GM19043 (cell line): Measurements from ENCODE around the gene MYOF.
"Not testable (repeated sequence)": the region's sequence is repeated elsewhere in the genome, so short reads cannot be mapped to it uniquely, and the experiment has no call there.

Experiments used
- ATAC-seq: cut with Tn5 transposase; IDR thresholded peaks from one replicate; pipeline ENCODE4 v1.9.1; 2021; ENCODE audit warnings: low read depth; ENCODE audit not compliant: unreplicated experiment

The MYOF gene

GRCh38 chr10:93314656-93315055 is 167.5 kb downstream of the MYOF start:
- not testable (repeated sequence) for ATAC-seq

- ATAC-seq, result no peak
Observed at GRCh38 chr10:93313798-93314197, 168.3 kb downstream of the MYOF start.

- ATAC-seq, result no peak
Observed at GRCh38 chr10:93309062-93309461, 173.1 kb downstream of the MYOF start.

DNA sequence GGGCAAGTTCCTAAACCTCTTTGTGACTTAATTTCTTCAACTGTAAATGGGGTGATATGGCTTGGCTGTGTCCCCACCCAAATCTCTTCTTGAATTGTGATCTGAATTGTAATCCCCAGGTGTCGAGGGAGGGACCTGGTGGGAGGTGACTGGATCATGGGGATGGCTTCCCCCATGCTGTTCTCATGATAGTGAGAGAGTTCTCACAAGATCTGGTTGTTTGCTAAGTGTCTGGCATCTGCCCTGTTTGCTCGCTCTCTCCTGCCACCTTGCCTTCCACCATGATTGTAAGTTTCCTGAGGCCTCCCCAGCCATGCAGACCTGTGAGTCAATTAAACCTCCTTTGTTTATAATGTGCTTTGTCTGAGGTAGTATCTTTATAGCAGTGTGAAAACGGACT is 177.0 kb downstream of the MYOF start:
- no peak for ATAC-seq

GRCh38 chr10:93300981-93301380 is 181.2 kb downstream of the MYOF start:
- no peak for ATAC-seq

DNA sequence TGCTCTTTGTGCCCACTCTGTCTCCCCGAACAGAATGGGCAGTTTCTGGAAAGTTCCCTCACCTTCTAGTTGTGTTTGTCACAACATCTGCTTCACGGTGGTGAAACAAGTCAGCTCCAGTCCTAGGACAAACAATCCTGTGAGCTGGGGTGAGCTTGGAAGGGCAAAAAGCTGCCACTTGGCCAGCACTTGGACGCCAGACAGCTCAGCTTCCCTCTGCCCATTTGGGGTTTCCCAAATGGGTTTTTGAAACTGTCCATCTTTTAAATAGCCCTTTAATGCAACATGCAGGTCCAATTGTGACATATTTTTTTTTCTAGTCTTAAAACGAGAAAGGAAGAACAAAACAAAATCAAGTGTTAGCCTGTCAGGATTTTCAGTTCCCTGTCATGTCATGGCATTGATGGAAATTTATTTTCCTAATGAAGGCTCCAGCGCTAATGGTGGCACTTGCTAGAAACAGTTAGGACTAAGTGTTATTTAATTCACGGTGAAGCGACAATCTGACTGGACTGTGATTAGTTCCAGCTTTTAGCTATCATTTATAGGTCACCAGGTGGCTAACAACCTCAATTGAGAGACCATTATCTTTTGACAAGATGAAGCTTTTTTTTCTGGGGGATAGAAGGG is 181.7 kb downstream of the MYOF start:
- ATAC-seq, result no peak

GRCh38 chr10:93299606-93300287 is 182.4 kb downstream of the MYOF start:
- ATAC-seq, result no peak

DNA sequence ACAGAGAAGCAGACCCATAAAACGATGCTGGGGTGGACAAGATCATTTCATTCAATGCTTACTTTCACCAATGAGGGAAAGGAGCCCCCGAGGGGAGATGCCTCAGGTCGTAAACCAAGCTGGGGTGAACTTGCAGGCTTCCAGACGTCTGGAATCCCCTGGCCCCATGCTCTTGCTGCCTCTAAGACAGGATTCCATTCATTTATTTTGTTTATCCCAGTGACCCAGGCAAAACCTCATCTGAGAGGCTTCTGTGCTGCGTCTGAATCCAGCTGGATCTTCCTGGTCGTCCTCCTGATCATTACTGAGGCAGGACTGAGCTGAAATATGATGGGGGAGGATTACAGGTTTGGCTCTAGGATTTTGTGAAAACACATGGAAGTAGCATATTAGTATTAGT is 182.9 kb downstream of the MYOF start:
- no peak for ATAC-seq

DNA sequence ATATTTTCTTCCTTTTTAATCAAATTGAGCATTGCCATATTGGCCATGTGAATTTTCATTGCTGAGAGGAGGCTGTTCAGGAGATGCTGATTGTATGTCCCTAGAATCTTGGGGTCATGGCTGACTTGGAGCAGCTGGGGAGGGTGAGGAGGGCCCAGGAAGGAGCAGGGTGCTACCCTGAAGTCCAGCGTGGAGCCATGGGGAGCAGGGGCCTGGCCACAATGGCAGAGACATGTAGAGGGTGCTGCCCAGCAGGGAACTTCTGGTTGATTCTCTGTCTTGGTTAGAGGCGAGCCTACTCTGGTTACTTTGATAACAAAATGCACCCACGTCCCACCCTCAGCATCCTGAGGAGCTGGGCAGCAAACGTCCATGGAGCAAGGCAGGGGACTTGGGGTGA is 186.0 kb downstream of the MYOF start:
- no peak for ATAC-seq

- ATAC-seq, result no peak
Observed at GRCh38 chr10:93293999-93294398, 188.1 kb downstream of the MYOF start.

DNA sequence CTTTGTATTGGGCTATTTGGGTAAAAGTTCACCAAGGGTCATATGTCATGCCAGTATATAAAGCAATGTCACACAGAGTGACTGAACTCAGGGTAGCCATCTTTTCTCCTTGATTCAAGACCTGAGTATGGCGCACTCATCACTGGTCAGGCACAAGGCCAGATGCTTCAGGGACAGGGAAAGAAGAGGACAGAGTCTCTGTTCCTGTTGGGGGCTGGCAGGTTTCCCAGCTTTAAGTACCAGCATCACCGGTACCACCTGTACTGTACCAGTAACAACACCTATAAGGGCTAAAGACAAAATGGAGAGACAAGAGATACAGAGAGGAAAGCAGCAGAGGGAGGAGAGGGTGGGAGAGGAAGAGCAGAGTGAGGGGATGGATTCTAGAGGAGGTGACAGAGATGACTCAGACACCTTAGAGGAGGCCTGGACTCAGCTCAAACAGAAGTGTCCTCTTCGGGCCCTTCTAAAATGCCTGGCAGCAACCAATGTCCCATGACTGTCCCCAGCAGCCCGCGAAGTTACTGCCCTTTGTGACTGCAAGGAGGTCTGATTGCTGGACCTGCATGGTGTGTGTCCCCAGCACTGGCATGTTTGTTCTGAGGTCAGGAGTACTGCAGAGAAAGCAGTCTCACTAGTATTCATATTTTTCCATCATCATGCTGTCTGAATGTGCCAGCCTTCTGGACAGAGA is 191.3 kb downstream of the MYOF start:
- ATAC-seq, result no peak

GRCh38 chr10:93288679-93289634 is 193.2 kb downstream of the MYOF start:
- ATAC-seq, result no peak

- ATAC-seq, result no peak
Observed at GRCh38 chr10:93287775-93288174, 194.4 kb downstream of the MYOF start.

DNA sequence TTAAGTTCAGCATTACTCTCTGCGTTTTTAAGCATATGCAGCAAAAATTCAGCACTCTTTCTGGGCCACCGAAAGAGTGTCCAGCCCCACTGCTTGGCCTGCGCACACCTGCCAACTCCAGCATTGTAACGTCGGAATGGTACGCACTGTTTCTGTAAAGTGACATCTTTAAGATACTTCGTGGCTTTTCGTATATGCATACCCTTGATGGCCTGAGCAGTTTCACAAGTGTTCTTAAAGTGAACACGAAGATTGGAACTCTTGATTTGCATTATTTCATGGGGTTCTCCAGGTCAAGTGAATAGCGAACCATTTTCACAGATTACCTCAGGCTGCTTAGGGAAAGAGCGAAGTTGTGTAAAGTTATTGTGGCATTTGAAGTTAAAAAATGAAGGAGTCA is 197.9 kb downstream of the MYOF start:
- ATAC-seq, result not testable (repeated sequence)

- ATAC-seq, result no peak
Observed at GRCh38 chr10:93281367-93281720, 200.8 kb downstream of the MYOF start.

DNA sequence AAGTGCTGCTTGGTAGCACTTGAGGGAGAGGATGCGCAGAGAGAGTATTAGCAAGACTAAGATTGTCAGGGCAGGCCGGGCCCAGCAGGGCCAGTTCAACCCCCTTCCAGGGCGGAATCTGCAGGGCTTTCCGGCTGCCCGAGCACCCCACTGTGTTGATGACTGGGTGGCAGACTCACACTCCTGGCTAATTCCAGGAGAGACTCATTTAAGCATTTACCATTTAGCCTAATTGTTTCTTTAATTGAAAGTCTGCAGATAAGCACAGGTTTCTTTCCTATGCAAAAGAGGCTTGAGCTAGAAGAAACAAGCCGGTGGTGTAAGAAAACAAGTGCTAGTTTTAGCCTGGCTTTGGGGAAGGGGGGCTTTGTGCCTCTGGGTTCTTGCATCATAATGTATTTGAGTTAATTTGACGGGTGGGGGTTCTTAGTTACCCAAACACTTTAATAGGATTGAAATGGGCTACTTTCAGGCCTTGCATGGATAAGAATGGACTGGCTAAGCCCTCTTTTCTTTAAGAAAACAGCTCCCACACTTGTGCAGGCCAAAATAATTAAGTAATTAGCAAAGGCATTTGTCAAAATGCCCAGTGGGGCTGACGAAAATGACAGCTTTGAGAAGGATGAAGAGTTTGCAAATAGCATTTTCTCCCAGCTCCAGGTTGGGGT is 201.3 kb downstream of the MYOF start:
- no peak for ATAC-seq

- ATAC-seq, result no peak
Observed at GRCh38 chr10:93280121-93280698, 201.9 kb downstream of the MYOF start.

DNA sequence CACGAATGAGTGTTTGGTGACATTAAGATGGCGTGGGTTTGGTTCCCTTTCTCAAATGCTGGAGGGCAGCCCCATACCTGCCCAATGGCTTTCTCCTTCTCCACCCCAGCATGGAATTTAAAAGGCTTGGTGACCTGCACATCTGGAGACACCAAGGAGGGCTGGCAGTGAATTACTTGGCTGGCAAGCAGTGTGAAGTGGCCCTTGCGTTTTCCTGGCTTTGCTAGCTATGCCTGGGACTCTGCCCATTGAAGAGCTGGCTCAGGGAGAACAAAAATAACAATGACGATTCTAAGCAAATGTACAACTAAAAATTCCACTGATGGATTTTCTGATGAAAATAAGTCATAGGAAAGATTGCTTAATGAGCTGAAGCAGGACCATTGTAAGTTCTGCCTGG is 204.8 kb downstream of the MYOF start:
- no peak for ATAC-seq

DNA sequence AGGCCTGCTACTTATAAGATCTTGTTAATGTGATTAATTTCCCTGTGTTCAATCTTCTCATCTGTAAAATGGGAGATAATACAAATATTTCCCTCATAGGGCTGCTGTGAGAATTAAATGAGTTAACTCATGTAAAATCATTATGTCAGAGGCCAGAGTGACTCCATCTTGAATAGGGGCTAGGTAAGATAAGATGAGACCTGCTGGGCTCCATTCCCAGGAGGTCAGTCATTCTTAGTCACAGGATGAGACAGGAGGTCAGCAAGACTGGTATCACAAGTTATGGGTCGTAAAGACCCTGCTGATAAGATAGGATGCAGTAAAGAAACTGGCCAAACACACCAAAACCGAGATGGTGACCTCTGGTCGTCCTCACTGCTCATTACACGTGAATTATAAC is 207.7 kb downstream of the MYOF start:
- ATAC-seq, result no peak
